Suprapubic skin (tissue), 4 donors: ENCODE results near the gene RNF220.

Experiments used
- EP300 ChIP-seq: sonication (generic); formaldehyde crosslinking; IDR thresholded peaks from one replicate; pipeline ENCODE4 v1.6.1; 2017; ENCODE audit warnings: antibody characterized with exemption
- POLR2AphosphoS5 ChIP-seq, 3 donors: sonication (generic); formaldehyde crosslinking; IDR thresholded peaks; one replicate each; pipeline ENCODE4 v1.6.1; 2017; ENCODE audit warnings: antibody characterized with exemption in 3 of 3
- TF ChIP-seq, protein P1 (sequence below), 2 donors: fragments of 200-600 bp in 1 of 2; fragments of 450-650 bp in 1 of 2; sonication (generic) in 1 of 2; IDR thresholded peaks; one replicate each; pipeline ENCODE4 v1.5.1; 2016 to 2019; ENCODE audit warnings: antibody characterized with exemption in 2 of 2, mild to moderate bottlenecking in 1 of 2, moderate library complexity in 1 of 2

DNA sequence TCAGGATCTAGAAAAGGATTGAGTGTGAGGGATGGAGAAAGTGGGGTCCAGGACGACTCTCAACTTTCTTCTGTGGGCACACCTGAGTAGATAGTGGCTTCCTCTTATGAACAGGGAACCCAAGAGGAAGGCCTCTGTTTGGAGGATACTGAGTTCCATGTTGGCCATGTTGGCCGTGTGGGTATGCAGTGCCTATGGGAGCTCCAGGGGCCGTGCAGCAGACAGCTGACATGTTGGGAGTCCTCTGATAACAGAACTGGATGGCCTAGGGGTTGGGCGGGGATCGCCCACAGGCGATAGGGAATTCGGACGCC, 226.2 kb downstream of the RNF220 start:
- TF ChIP-seq POLR2AphosphoS5 (IDR thresholded peaks at IDR 0.05), result no peak
- TF ChIP-seq, protein P1, sequence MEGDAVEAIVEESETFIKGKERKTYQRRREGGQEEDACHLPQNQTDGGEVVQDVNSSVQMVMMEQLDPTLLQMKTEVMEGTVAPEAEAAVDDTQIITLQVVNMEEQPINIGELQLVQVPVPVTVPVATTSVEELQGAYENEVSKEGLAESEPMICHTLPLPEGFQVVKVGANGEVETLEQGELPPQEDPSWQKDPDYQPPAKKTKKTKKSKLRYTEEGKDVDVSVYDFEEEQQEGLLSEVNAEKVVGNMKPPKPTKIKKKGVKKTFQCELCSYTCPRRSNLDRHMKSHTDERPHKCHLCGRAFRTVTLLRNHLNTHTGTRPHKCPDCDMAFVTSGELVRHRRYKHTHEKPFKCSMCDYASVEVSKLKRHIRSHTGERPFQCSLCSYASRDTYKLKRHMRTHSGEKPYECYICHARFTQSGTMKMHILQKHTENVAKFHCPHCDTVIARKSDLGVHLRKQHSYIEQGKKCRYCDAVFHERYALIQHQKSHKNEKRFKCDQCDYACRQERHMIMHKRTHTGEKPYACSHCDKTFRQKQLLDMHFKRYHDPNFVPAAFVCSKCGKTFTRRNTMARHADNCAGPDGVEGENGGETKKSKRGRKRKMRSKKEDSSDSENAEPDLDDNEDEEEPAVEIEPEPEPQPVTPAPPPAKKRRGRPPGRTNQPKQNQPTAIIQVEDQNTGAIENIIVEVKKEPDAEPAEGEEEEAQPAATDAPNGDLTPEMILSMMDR (IDR thresholded peaks at IDR 0.05), result no peak
- no peak for TF ChIP-seq EP300
